Measurements from ENCODE around the gene STAM.

The STAM gene

GRCh38 chr10:17643755-17644484, at the start of gene STAM:
TSS of gene STAM (plus strand) at chr10:17644151. CDS start at chr10:17644340, 189 bp downstream.
- peak; percentile 90 for DNase-seq

GRCh38 chr10:17597386-17597785, 46.6 kb upstream of the STAM start:
- no peak for DNase-seq

GRCh38 chr10:17599089-17599488, 44.9 kb upstream of the STAM start:
- peak; percentile 66 for DNase-seq

GRCh38 chr10:17605936-17606335, 38.0 kb upstream of the STAM start:
- no peak for DNase-seq

GRCh38 chr10:17606547-17607040, 37.4 kb upstream of the STAM start:
- no peak for DNase-seq

GRCh38 chr10:17607060-17607459, 36.9 kb upstream of the STAM start:
- DNase-seq, result no peak

GRCh38 chr10:17607603-17608332, 36.2 kb upstream of the STAM start:
- DNase-seq, result peak; percentile 53

- DNase-seq, result no peak
These were observed 34.4 kb upstream of the STAM start for GRCh38 chr10:17609523-17610079.

- DNase-seq, result peak; percentile 30
These were observed 27.4 kb upstream of the STAM start for GRCh38 chr10:17616403-17617030.

- peak; percentile 55 for DNase-seq
These were observed 26.7 kb upstream of the STAM start, which contains the start of gene HACD1 for GRCh38 chr10:17617031-17617911. TSS of gene HACD1 (minus strand) at chr10:17617374. CDS start at chr10:17617339, 35 bp downstream.

- no peak for DNase-seq
These were observed 21.9 kb upstream of the STAM start for GRCh38 chr10:17622061-17622460.

- DNase-seq, result no peak
These were observed 19.0 kb upstream of the STAM start for GRCh38 chr10:17624996-17625395.

GRCh38 chr10:17626656-17627055, 17.3 kb upstream of the STAM start:
- DNase-seq, result no peak

- DNase-seq, result peak; percentile 34
These were observed 11.4 kb upstream of the STAM start for GRCh38 chr10:17632590-17632989.

- no peak for DNase-seq
These were observed 10.6 kb upstream of the STAM start for GRCh38 chr10:17633353-17633752.

GRCh38 chr10:17637869-17638268, 6.1 kb upstream of the STAM start:
- DNase-seq, result no peak

GRCh38 chr10:17640331-17640816, 3.6 kb upstream of the STAM start:
- no peak for DNase-seq

- no peak for DNase-seq
These were observed 604 bp upstream of the STAM start for GRCh38 chr10:17643339-17643754.

GRCh38 chr10:17644485-17644943, 563 bp downstream of the STAM start:
- no peak for DNase-seq

GRCh38 chr10:17645621-17646345, 1.8 kb downstream of the STAM start:
- no peak for DNase-seq

GRCh38 chr10:17647326-17647725, 3.4 kb downstream of the STAM start:
- DNase-seq, result peak; percentile 60
